HepG2 (cell line): ENCODE measurements around the gene TPM2. TPM values are rescaled to one million over a fixed set of nuclear protein-coding genes. Genes with fewer than 3 reads are reported as not detected.

Experiments used
- HMG20A ChIP-seq: IDR thresholded peaks from 2 replicates; pipeline ENCODE4 v1.6.1; 2016; ENCODE audit warnings: borderline replicate concordance
- KDM5A ChIP-seq: fragments of 200-600 bp; sonication (generic); IDR thresholded peaks from 2 replicates; pipeline ENCODE4 v1.7.0; 2018; ENCODE audit warnings: antibody characterized with exemption, mild to moderate bottlenecking, low read length, borderline replicate concordance
- NCOA2 ChIP-seq: sonication (generic); formaldehyde crosslinking; IDR thresholded peaks from 2 replicates; pipeline ENCODE4 v1.8.0; 2022; ENCODE audit warnings: inconsistent platforms
- PAF1 ChIP-seq: IDR thresholded peaks from 2 replicates; pipeline ENCODE4 v1.6.1; 2016; ENCODE audit warnings: missing genetic modification reagents, missing compliant biosample characterization
- POGZ ChIP-seq: sonication (generic); formaldehyde crosslinking; IDR thresholded peaks from 2 replicates; pipeline ENCODE4 v1.4.0; 2020; ENCODE audit warnings: mild to moderate bottlenecking, missing genetic modification reagents
- SIX4 ChIP-seq: sonication (generic); formaldehyde crosslinking; IDR thresholded peaks from 2 replicates; pipeline ENCODE4 v1.4.0; 2020; ENCODE audit warnings: missing genetic modification reagents
- SNAPC5 ChIP-seq: sonication (generic); formaldehyde crosslinking; IDR thresholded peaks from 2 replicates; pipeline ENCODE4 v1.8.1; 2023; ENCODE audit warnings: mild to moderate bottlenecking, missing genetic modification reagents, borderline replicate concordance
- YY1 ChIP-seq: IDR thresholded peaks from 2 replicates; pipeline ENCODE4 v1.6.1; 2011; ENCODE audit warnings: low read length, low read depth, moderate library complexity, mild to moderate bottlenecking; ENCODE audit not compliant: insufficient read depth, insufficient replicate concordance
- ZBTB14 ChIP-seq: sonication (generic); formaldehyde crosslinking; IDR thresholded peaks from 2 replicates; pipeline ENCODE4 v1.4.0; 2020; ENCODE audit warnings: missing genetic modification reagents
- ZNF337 ChIP-seq: sonication (generic); formaldehyde crosslinking; IDR thresholded peaks from 2 replicates; pipeline ENCODE4 v1.5.1; 2020; ENCODE audit warnings: missing genetic modification reagents, low read depth, mild to moderate bottlenecking, borderline replicate concordance
- ZNF451 ChIP-seq: sonication (generic); formaldehyde crosslinking; IDR thresholded peaks from 2 replicates; pipeline ENCODE4 v1.5.0; 2020; ENCODE audit warnings: mild to moderate bottlenecking, missing genetic modification reagents
- ZSCAN30 ChIP-seq: sonication (generic); formaldehyde crosslinking; IDR thresholded peaks from 2 replicates; pipeline ENCODE4 v1.5.0; 2020; ENCODE audit warnings: mild to moderate bottlenecking, missing genetic modification reagents
- ZSCAN9 ChIP-seq: IDR thresholded peaks from 2 replicates; pipeline ENCODE4 v1.6.1; 2016; ENCODE audit warnings: borderline replicate concordance
- polyA plus RNA-seq, 8 experiments: library from polyadenylated mRNA; depleted of rRNA in 3 of 8; stranded (reverse) in 7 of 8; unstranded in 1 of 8; fragments of >200 nt; fragmentation: Illumina TruSeq in 4 of 8; extraction: Trizol in 4 of 8; gene quantifications; 2 replicates each; pipeline versions ENCODE4 v1.2.1 to v1.2.3, GENCODE V29; 2011 to 2016; ENCODE audit warnings: low read depth in 4 of 8, missing spikeins in 1 of 8, mixed read lengths in 1 of 8; ENCODE audit not compliant: insufficient read depth in 1 of 8
- total RNA-seq, 5 experiments: library from RNA; depleted of rRNA; stranded (reverse); fragments of >200 nt; fragmentation: Illumina TruSeq; extraction: Trizol; gene quantifications; 2 replicates each; pipeline ENCODE4 v1.2.3, GENCODE V29; 2016; ENCODE audit warnings: low read depth in 1 of 5
- TF ChIP-seq, protein P1 (sequence below): sonication (generic); formaldehyde crosslinking; IDR thresholded peaks from 2 replicates; pipeline ENCODE4 v1.5.0; 2020; ENCODE audit warnings: missing genetic modification reagents, mild to moderate bottlenecking, borderline replicate concordance
- TF ChIP-seq, protein P2 (sequence below): sonication (generic); formaldehyde crosslinking; conservative IDR thresholded peaks from 2 replicates; pipeline ENCODE4 v1.4.0; 2020; ENCODE audit warnings: missing genetic modification reagents
- TF ChIP-seq, protein P3 (sequence below): sonication (generic); formaldehyde crosslinking; IDR thresholded peaks from 2 replicates; pipeline ENCODE4 v1.8.0; 2022; ENCODE audit warnings: mild to moderate bottlenecking, missing genetic modification reagents; ENCODE audit not compliant: insufficient replicate concordance

TPM2 gene
- total and polyA plus RNA-seq, 2 of the 13 experiments (the other 11 are each of a cell fraction or from before 2014, with no cell fraction given): 3.1 to 10.7 TPM

DNA sequence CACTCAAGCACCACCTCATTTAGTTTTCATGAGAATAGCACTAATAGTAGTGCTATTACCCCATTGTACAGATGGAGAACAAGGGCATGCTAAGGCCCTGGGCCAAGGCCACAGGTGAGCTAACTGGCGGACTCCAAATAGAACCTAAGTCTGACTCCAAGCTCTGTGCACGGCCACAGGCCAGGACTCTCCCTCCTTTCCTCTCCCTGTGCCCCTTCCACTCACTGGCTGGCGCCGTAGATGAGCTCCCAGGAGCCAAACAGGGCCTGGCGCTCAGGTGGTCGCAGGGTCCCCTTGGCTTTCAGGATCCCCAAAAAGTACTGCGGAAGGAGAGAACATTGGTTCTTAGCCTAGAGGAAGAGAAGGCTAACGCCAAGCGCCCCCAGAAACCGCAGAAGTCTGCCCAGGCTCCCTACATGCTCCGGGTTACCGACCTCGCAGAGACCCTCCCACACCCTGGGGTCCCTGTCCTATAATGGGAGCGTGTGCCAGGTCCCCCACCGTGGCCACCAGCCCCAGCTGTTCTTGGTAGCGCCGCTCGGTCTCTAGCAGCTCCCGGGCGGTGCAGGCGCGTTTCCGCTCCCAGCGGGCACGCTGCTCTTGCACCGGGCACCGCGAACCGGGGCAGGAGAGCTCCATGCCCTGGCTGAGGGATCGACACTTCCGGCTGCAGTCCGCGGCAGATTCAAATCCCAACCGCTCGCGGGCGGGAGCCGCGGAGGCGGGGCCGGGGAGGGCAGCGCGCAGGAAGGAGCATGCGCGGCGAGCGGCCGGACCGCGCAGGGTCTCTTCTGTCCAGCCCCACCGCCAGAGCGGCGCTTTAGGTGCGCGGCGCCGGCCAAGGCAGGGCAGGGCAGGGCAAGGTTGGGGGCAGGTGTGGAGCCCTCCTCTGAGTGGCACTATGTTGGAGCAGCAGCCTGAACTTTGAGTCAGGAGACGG, 24.9 kb downstream of the TPM2 start, which contains the start of gene ARHGEF39 (continued):
- TF ChIP-seq, protein P1, sequence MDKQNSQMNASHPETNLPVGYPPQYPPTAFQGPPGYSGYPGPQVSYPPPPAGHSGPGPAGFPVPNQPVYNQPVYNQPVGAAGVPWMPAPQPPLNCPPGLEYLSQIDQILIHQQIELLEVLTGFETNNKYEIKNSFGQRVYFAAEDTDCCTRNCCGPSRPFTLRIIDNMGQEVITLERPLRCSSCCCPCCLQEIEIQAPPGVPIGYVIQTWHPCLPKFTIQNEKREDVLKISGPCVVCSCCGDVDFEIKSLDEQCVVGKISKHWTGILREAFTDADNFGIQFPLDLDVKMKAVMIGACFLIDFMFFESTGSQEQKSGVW (CRISPR knock-in tag): no peak
- TF ChIP-seq, protein P2, sequence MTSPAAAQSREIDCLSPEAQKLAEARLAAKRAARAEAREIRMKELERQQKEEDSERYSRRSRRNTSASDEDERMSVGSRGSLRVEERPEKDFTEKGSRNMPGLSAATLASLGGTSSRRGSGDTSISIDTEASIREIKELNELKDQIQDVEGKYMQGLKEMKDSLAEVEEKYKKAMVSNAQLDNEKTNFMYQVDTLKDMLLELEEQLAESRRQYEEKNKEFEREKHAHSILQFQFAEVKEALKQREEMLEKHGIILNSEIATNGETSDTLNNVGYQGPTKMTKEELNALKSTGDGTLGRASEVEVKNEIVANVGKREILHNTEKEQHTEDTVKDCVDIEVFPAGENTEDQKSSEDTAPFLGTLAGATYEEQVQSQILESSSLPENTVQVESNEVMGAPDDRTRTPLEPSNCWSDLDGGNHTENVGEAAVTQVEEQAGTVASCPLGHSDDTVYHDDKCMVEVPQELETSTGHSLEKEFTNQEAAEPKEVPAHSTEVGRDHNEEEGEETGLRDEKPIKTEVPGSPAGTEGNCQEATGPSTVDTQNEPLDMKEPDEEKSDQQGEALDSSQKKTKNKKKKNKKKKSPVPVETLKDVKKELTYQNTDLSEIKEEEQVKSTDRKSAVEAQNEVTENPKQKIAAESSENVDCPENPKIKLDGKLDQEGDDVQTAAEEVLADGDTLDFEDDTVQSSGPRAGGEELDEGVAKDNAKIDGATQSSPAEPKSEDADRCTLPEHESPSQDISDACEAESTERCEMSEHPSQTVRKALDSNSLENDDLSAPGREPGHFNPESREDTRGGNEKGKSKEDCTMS (CRISPR knock-in tag): no peak
- TF ChIP-seq ZSCAN9 (CRISPR knock-in tag) (peak; percentile 59; the same call in 1 of the 2 replicates), NCOA2 (CRISPR knock-in tag) (peak; percentile 70), ZNF451 (CRISPR knock-in tag) (peak; percentile 55; the same call in 1 of the 2 replicates), YY1 (peak; percentile 69), KDM5A (no peak), ZNF337 (CRISPR knock-in tag) (0 out of 2 replicates have a peak, but pooled peaks have one; percentile 31), SIX4 (CRISPR knock-in tag) (peak; percentile 15; the same call in 1 of the 2 replicates), HMG20A (CRISPR knock-in tag) (no peak), ZBTB14 (peak; percentile 56; the same call in 1 of the 2 replicates), PAF1 (CRISPR knock-in tag) (no peak), SNAPC5 (CRISPR knock-in tag) (no peak; the same call in 1 of the 2 replicates), POGZ (CRISPR knock-in tag) (peak; percentile 75; the same call in 1 of the 2 replicates), ZSCAN30 (CRISPR knock-in tag) (no peak)
- TF ChIP-seq, protein P3, sequence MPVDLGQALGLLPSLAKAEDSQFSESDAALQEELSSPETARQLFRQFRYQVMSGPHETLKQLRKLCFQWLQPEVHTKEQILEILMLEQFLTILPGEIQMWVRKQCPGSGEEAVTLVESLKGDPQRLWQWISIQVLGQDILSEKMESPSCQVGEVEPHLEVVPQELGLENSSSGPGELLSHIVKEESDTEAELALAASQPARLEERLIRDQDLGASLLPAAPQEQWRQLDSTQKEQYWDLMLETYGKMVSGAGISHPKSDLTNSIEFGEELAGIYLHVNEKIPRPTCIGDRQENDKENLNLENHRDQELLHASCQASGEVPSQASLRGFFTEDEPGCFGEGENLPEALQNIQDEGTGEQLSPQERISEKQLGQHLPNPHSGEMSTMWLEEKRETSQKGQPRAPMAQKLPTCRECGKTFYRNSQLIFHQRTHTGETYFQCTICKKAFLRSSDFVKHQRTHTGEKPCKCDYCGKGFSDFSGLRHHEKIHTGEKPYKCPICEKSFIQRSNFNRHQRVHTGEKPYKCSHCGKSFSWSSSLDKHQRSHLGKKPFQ: no peak
